Ovary (tissue), 9 donors: Measurements from ENCODE around the gene BPGM. TPM values are rescaled to one million over a fixed set of nuclear protein-coding genes. Genes with fewer than 3 reads are reported as not detected.
"Not testable (repeated sequence)": the region's sequence is repeated elsewhere in the genome, so short reads cannot be mapped to it uniquely, and the experiment has no call there.

ENCODE experiments used
- DNase-seq, 5 donors: peaks; one replicate each; pipeline ENCODE4 v3.0.0-alpha.2; 2019 to 2020
- H3K27ac ChIP-seq, 2 donors: fragments of 200-600 bp; one replicate each; pipeline versions ENCODE4 v1.5.1 to v1.8.0; 2019 to 2022
- H3K27me3 ChIP-seq: fragments of 200-600 bp; one replicate; pipeline ENCODE4 v1.8.0; 2022
- H3K36me3 ChIP-seq: fragments of 200-600 bp; sonication (generic); one replicate; pipeline ENCODE4 v1.5.1; 2019
- H3K4me1 ChIP-seq: one replicate; pipeline ENCODE4 v1.8.1; 2013; ENCODE audit warnings: mild to moderate bottlenecking, moderate library complexity; ENCODE audit not compliant: insufficient read depth
- H3K4me3 ChIP-seq: fragments of 200-600 bp; sonication (generic); one replicate; pipeline ENCODE4 v1.5.1; 2017
- H3K9me3 ChIP-seq, 2 donors: fragments of 200-600 bp in 1 of 2; sonication (generic) in 1 of 2; one replicate each; pipeline versions ENCODE4 v1.5.1 to v1.8.1; 2013 to 2019; ENCODE audit warnings: mild to moderate bottlenecking in 1 of 2, moderate library complexity in 1 of 2
- EP300 ChIP-seq: sonication (generic); formaldehyde crosslinking; IDR thresholded peaks from one replicate; pipeline ENCODE4 v1.6.1; 2017; ENCODE audit warnings: antibody characterized with exemption
- POLR2A ChIP-seq: fragments of 450-650 bp; IDR thresholded peaks from one replicate; pipeline ENCODE4 v1.6.1; 2017; ENCODE audit warnings: antibody characterized with exemption, mild to moderate bottlenecking, moderate library complexity
- WGBS, 3 donors: extraction: QIAGEN DNeasy Blood & Tissue Kit in 1 of 3; methylation state at CpG; one replicate each; pipeline versions ENCODE4 v1.1.5 to v1.1.7; 2013 to 2017; 5-methylcytosine and 5-hydroxymethylcytosine counted together
- intact Hi-C, 4 donors: fragments of 100-400 bp; cut with DNase I; formaldehyde crosslinking; loops; one replicate each; pipeline versions ENCODE4 v1.11.0 to v1.15.1; 2022 to 2023
- polyA plus RNA-seq, 2 donors: library from polyadenylated mRNA; stranded (reverse); fragments of 200-250 nt in 1 of 2; fragments of 350-450 nt in 1 of 2; fragmentation: Illumina TruSeq in 1 of 2; extraction: RNeasy Lipid Tissue Mini Kit (QIAGEN cat#74804) in 1 of 2; gene quantifications; one replicate each; pipeline ENCODE4 v1.2.3, GENCODE V29; 2013 to 2014
- total RNA-seq, 7 donors: library from RNA; depleted of rRNA in 2 of 7; stranded (reverse); fragments of >200 nt in 2 of 7; fragmentation: NEBNext Ultra II Directional in 3 of 7; extraction: Animal tissue kit (Norgen Biotek cat#: 25700) in 3 of 7; gene quantifications; one replicate each; pipeline versions ENCODE4 v1.1.0 to v1.2.4, GENCODE V29; 2016 to 2023
- TF ChIP-seq, protein P1 (sequence below), 3 donors: fragments of 450-650 bp in 2 of 3; fragments of 200-600 bp in 1 of 3; IDR thresholded peaks; one replicate each; pipeline versions ENCODE4 v1.5.1 to v1.8.0; 2016 to 2022; ENCODE audit warnings: antibody characterized with exemption in 3 of 3, mild to moderate bottlenecking in 1 of 3
- donor health status: DM: no; HTN: no; CAD: no; lungs with moderate emphysema.
- donor health status: DM: no; HTN: no; CAD: no.
- donor health status: Bipolar disorder and iron deficiency.
- donor health status: DM: yes; HTN: yes; CAD: no.
- donor health status: DM: no; HTN: no; CAD: no.
- donor health status: DM: yes; HTN: yes; CAD: no.

BPGM gene
- total and polyA plus RNA-seq, 9 donors: 6.5 to 18.1 (median 9.0) TPM

DNA sequence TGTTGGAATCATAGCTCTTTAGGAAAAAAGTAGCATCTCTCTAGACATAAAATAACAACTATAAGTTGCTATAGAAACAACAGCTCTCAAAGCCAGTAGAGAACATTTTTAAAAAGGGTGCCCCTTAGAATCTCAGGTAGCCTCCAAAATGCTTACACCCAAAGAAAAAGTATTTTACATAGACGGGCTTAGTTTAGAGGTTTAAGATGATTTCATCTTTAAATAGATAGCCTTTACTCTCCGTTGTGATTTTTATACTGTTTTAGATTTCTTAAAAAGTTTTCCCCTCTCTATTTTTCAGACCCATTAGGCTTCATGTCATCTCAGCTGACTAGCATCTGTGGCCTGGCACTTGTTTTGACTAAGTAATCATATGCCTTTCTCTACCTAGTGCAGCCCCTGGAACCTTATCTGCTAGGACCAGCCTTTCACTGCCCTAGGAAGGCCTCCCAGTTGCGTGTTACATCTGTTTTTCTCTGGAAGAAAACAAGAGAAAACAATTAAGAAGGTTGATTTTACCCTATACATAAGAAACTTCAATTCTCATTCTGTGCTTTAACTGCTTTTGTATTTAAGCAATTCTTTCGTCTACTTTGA is 6.9 kb upstream of the BPGM start:
- DNase-seq: no peak
- H3K36me3 ChIP-seq: no peaks in the 10 kb centered on the region
- H3K27me3 ChIP-seq: no peaks in the 10 kb centered on the region
- intact Hi-C loops: no loop called here
- no peak overlapping the region for H3K27ac ChIP-seq
- WGBS, 3 donors: 70 to 77% (median 74%) methylated on average over 4 of the region's 4 CpGs
- H3K4me3 ChIP-seq: no peak overlapping the region
- no peaks in the 10 kb centered on the region for H3K4me1 ChIP-seq
- no peaks in the 10 kb centered on the region for H3K9me3 ChIP-seq
- TF ChIP-seq, protein P1, sequence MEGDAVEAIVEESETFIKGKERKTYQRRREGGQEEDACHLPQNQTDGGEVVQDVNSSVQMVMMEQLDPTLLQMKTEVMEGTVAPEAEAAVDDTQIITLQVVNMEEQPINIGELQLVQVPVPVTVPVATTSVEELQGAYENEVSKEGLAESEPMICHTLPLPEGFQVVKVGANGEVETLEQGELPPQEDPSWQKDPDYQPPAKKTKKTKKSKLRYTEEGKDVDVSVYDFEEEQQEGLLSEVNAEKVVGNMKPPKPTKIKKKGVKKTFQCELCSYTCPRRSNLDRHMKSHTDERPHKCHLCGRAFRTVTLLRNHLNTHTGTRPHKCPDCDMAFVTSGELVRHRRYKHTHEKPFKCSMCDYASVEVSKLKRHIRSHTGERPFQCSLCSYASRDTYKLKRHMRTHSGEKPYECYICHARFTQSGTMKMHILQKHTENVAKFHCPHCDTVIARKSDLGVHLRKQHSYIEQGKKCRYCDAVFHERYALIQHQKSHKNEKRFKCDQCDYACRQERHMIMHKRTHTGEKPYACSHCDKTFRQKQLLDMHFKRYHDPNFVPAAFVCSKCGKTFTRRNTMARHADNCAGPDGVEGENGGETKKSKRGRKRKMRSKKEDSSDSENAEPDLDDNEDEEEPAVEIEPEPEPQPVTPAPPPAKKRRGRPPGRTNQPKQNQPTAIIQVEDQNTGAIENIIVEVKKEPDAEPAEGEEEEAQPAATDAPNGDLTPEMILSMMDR (IDR thresholded peaks at IDR 0.05): no peak
- TF ChIP-seq POLR2A: no peak
- TF ChIP-seq EP300: no peak

DNA sequence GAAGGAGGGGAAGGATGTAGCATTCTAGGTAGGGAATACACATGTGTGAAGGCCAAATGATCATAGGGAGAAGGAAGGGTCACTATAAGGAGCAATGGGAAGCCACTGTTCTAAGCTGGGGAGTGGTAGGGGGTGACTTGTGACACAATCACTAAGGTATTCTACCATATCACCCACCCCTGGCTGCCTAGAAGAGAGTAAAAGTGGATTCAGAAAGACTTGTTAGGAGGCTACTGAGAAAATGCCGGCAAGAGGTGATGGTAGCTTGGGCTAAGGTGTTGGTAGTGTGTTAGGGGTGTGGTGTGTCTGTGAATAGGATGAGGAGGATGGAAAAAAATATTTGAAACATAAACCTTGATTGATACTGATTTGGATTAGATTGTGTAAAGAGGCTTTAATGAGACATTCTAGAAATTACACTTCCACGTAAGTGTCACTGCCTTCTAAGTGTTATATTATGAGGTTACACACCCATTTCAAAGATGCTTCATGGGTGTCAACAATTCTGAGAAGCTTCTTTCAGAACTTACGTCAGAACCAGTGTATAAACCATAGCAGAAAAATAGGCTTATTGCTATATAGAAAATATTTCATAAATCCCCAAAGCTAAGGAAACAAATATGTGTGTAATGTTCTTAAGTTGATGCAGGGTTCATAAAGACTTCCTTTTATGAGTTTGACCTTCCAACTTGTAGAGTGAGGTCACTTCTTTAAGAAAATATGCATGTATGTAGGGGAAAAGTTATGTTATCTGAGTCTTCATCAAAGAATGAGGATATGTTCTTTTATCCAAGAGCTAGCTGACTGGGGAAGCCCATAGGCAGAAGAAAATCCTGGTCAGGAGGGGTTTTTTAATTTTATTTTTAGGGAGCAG is 5.6 kb upstream of the BPGM start:
- no peak for DNase-seq
- WGBS, 3 donors: 82 to 84% (median 84%) methylated on average over 3 of the region's 3 CpGs
- intact Hi-C loops: no loop called here

DNA sequence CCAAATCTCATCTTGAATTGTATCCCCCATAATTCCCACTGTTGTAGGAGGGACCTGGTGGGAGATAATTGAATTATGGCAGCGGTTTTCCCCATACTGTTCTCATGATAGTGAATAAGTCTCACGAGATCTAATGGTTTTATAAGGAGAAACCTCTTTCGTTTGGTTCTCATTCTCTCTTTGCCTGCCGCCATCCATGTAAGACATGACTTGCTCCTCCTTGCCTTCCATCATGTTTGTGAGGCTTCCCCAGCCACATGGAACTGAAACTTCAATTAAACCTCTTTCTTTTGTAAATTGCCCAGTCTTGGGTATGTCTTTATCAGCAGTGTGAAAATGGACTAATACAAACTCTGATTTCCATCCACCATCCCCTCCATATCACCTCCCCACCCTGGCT is 4.7 kb upstream of the BPGM start:
- intact Hi-C loops, DNase-seq, H3K27me3 ChIP-seq, H3K27ac ChIP-seq, H3K4me1 ChIP-seq, H3K4me3 ChIP-seq, H3K36me3 ChIP-seq, H3K9me3 ChIP-seq: not testable (repeated sequence)
- 82 to 90% (median 85%) methylated on average over 4 of the region's 4 CpGs for WGBS, 3 donors

More for the DNA sequence above, 5.6 kb upstream of the BPGM start:
- Histone ChIP-seq H3K4me3 (no peak overlapping the region), H3K4me1 (peaks cover 3% of the 10 kb centered on the region), H3K27ac (no peak overlapping the region), H3K27me3 (no peaks in the 10 kb centered on the region), H3K36me3 (no peaks in the 10 kb centered on the region), H3K9me3 (no peaks in the 10 kb centered on the region)
- TF ChIP-seq, protein P1 (IDR thresholded peaks at IDR 0.05): no peak

GRCh38 chr7:134643131-134643530 is 3.5 kb upstream of the BPGM start:
- no peak for DNase-seq
- WGBS, 3 donors: 80 to 91% (median 81%) methylated on average over 1 of the region's 1 CpG
- Histone ChIP-seq H3K4me1 (peaks cover 4% of the 10 kb centered on the region), H3K27me3 (no peaks in the 10 kb centered on the region), H3K36me3 (no peaks in the 10 kb centered on the region), H3K4me3 (no peak overlapping the region), H3K9me3 (no peaks in the 10 kb centered on the region), H3K27ac (no peak overlapping the region)
- intact Hi-C loops: no loop called here
- TF ChIP-seq POLR2A: no peak
- TF ChIP-seq, protein P1 (IDR thresholded peaks at IDR 0.05): no peak
- no peak for TF ChIP-seq EP300

DNA sequence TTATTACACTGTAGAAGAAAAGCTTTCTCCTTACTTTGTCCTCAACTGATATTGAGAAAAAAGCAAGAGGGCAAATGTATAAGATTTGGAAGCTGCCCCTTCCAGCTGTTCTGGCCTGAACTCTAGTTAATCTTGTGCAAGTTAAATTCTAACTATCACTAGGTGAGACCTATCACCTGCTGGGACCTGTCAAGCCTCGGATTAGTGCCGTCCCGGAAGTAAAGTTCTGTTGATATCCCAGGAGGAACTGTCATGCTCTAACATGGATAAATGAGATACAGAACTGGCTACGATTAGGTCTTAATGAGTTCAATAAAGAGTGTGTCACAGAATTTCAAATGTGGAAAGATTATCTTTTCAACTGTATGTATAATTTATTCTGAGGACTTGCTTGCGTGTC is 1.2 kb upstream of the BPGM start:
- 49 to 51% (median 49%) methylated on average over 5 of the region's 5 CpGs for WGBS, 3 donors
- no peaks in the 10 kb centered on the region for H3K9me3 ChIP-seq
- H3K27me3 ChIP-seq: no peaks in the 10 kb centered on the region
- no peak overlapping the region for H3K27ac ChIP-seq
- H3K36me3 ChIP-seq: no peaks in the 10 kb centered on the region
- TF ChIP-seq, protein P1 (IDR thresholded peaks at IDR 0.05): no peak
- TF ChIP-seq EP300 (no peak), POLR2A (no peak)
- H3K4me3 ChIP-seq: peak overlapping the region; percentile 51
- DNase-seq: no peak
- intact Hi-C loops: no loop called here
- peaks cover 6% of the 10 kb centered on the region for H3K4me1 ChIP-seq
